ENCODE results near the gene PHRF1.

PHRF1 gene

DNA sequence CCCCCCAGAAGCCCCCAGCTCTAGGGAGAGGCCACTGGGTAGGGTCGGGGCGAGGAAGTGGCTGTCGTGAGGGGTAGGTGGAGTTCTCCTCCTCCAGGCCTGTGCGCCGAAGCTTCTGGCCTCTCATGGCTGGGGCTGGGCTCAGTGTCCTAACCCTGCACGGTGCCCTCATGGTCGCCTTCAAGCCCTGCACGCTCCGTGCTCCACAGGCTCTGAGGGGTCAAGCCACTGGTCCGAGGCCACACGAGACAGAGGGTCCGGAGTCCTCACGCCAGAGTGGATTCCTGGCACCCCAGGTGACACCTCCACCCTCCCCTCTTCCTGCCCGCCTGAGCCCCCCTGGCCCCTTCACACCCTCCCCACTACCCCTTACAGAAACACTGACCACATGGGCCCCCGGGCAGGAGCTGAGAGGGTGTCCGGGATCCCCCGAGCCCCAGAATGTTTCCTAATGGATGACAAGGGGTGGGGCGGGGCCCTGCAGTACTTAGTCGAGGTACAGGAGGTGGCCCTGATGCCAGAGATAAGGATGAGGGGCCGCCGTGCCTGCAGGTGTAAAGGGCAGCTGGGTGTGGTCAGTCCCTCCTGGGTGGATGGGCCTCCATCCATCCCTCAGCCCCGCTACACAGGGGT is 49.5 kb downstream of the PHRF1 start:
- H3K4me3 ChIP-seq (ENCODE audit: low read length) = no peak overlapping the region
- H3K27ac ChIP-seq (ENCODE audit: low read length) = no peak overlapping the region
- H3K36me3 ChIP-seq (replicated peaks; ENCODE audit: low read depth, low read length) = no peaks in the 10 kb centered on the region
- no peaks in the 10 kb centered on the region for H4K20me1 ChIP-seq (ENCODE audit: insufficient read depth, low read length)
- TF ChIP-seq EZH2phosphoT487 (IDR thresholded peaks at IDR 0.05; ENCODE audit: low read depth) = no peak
- TF ChIP-seq, protein P1, sequence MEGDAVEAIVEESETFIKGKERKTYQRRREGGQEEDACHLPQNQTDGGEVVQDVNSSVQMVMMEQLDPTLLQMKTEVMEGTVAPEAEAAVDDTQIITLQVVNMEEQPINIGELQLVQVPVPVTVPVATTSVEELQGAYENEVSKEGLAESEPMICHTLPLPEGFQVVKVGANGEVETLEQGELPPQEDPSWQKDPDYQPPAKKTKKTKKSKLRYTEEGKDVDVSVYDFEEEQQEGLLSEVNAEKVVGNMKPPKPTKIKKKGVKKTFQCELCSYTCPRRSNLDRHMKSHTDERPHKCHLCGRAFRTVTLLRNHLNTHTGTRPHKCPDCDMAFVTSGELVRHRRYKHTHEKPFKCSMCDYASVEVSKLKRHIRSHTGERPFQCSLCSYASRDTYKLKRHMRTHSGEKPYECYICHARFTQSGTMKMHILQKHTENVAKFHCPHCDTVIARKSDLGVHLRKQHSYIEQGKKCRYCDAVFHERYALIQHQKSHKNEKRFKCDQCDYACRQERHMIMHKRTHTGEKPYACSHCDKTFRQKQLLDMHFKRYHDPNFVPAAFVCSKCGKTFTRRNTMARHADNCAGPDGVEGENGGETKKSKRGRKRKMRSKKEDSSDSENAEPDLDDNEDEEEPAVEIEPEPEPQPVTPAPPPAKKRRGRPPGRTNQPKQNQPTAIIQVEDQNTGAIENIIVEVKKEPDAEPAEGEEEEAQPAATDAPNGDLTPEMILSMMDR (IDR thresholded peaks at IDR 0.05; ENCODE audit: low read depth, low read length) = no peak
- no peaks in the 10 kb centered on the region for H3K79me2 ChIP-seq (ENCODE audit: low read length)
- no peak overlapping the region for H3K9ac ChIP-seq (ENCODE audit: low read length)
- no peaks in the 10 kb centered on the region for H3K27me3 ChIP-seq (ENCODE audit: low read depth, low read length)
- H3K4me2 ChIP-seq (ENCODE audit: low read length) = no peak overlapping the region
- H2AFZ ChIP-seq (ENCODE audit: low read depth, low read length) = no peak overlapping the region
- H3K4me1 ChIP-seq (ENCODE audit: low read length) = peaks cover 23% of the 10 kb centered on the region
- no peaks in the 10 kb centered on the region for H3K9me3 ChIP-seq (ENCODE audit: insufficient read depth, low read length)

DNA sequence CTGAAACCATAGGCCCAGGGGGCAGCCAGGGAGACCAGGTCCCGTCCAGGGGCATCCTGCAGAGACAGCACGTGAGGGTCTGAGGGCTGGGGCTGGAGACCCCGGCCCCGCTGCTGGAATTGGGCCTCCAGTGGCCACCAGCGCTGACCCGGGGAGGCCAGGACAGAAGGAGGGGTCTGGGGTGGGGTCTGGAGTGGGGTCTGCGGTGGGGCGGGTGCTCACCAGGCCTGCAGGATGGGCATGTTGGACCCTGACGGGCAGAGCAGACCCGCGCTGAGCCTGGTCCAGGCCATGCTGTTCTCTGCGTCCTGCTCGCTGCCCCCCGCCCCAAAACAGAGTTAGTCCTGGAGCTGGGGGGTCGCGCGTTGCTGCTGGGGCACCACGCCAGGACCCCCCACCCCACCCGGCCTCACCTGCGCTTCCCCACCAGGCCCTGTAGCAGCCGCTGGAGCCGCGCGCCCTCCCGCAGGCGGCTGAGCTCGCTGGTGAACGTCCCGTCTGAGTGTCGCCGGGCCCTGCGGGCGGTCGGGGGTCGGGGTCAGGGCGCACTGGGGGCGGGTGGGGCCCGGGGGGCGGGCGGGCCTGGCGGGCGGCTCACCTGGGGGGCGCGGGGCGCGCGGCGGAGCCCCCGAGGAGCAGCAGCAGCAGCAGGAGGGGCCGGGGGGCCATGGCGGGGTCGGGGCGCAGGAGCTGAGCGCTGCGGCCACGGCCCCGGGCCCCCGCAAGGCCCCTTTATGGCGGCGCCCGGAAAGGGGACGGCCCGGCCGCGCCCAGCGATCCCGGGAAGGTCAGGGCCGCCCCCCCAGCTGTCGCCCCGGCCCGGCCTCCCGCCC is 50.4 kb downstream of the PHRF1 start, which contains the start of gene SCT:
TSS of gene SCT (minus strand) at position 707 of the 833 bp plus-strand sequence. CDS start at position 669, 38 bp downstream.
- Histone ChIP-seq H3K9ac (ENCODE audit: low read length) (no peak within 1 kb of the TSS), H3K27me3 (ENCODE audit: low read depth, low read length) (no peaks in the 10 kb centered on the region), H3K4me3 (ENCODE audit: low read length) (no peak within 1 kb of the TSS), H3K4me2 (ENCODE audit: low read length) (no peak within 1 kb of the TSS), H4K20me1 (ENCODE audit: insufficient read depth, low read length) (no peaks in the 10 kb centered on the region), H3K36me3 (replicated peaks; ENCODE audit: low read depth, low read length) (no peaks in the 10 kb centered on the region), H3K79me2 (ENCODE audit: low read length) (no peaks in the 10 kb centered on the region), H3K9me3 (ENCODE audit: insufficient read depth, low read length) (no peaks in the 10 kb centered on the region), H2AFZ (ENCODE audit: low read depth, low read length) (no peak within 1 kb of the TSS), H3K27ac (ENCODE audit: low read length) (no peak within 1 kb of the TSS), H3K4me1 (ENCODE audit: low read length) (peaks cover 27% of the 10 kb centered on the region)
- TF ChIP-seq, protein P1 (IDR thresholded peaks at IDR 0.05; ENCODE audit: low read depth, low read length) = no peak
- TF ChIP-seq EZH2phosphoT487 (IDR thresholded peaks at IDR 0.05; ENCODE audit: low read depth) = no peak

DNA sequence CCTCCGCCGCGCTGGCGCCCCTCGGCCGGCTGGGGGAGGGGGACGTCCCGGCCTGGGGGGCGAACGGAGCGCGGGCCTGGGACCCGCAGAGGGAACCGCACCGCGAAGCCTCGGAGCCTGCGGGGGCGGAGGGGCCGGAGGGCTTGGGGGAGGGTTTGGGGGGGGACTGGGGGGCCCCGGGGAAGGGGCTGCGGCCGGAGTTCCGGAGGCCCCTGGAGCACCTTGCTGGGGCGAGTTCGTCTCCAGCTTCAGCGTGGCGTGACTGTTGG is 51.0 kb downstream of the PHRF1 start:
- no peaks in the 10 kb centered on the region for H3K27me3 ChIP-seq (ENCODE audit: low read depth, low read length)
- H4K20me1 ChIP-seq (ENCODE audit: insufficient read depth, low read length) = no peaks in the 10 kb centered on the region
- no peaks in the 10 kb centered on the region for H3K79me2 ChIP-seq (ENCODE audit: low read length)
- H3K9me3 ChIP-seq (ENCODE audit: insufficient read depth, low read length) = no peaks in the 10 kb centered on the region
- no peak overlapping the region for H3K9ac ChIP-seq (ENCODE audit: low read length)
- H3K36me3 ChIP-seq (replicated peaks; ENCODE audit: low read depth, low read length) = no peaks in the 10 kb centered on the region
- no peak for TF ChIP-seq EZH2phosphoT487 (IDR thresholded peaks at IDR 0.05; ENCODE audit: low read depth)
- TF ChIP-seq, protein P1 (IDR thresholded peaks at IDR 0.05; ENCODE audit: low read depth, low read length) = no peak
- H3K27ac ChIP-seq (ENCODE audit: low read length) = no peak overlapping the region
- H3K4me1 ChIP-seq (ENCODE audit: low read length) = peaks cover 27% of the 10 kb centered on the region
- H3K4me3 ChIP-seq (ENCODE audit: low read length) = no peak overlapping the region
- H3K4me2 ChIP-seq (ENCODE audit: low read length) = no peak overlapping the region
- H2AFZ ChIP-seq (ENCODE audit: low read depth, low read length) = no peak overlapping the region

- Histone ChIP-seq H3K4me3 (ENCODE audit: low read length) (no peak overlapping the region), H3K9ac (ENCODE audit: low read length) (no peak overlapping the region)
Measured at GRCh38 chr11:628056-628455, 51.8 kb downstream of the PHRF1 start.

More at GRCh38 chr11:628056-628455, 51.8 kb downstream of the PHRF1 start:
- no peaks in the 10 kb centered on the region for H3K27me3 ChIP-seq (ENCODE audit: low read depth, low read length)
- H3K4me1 ChIP-seq (ENCODE audit: low read length) = peaks cover 27% of the 10 kb centered on the region
- H3K9me3 ChIP-seq (ENCODE audit: insufficient read depth, low read length) = no peaks in the 10 kb centered on the region
- no peaks in the 10 kb centered on the region for H4K20me1 ChIP-seq (ENCODE audit: insufficient read depth, low read length)
- 0 out of 2 replicates have a peak overlapping the region, but pooled peaks have one; percentile 59 for H3K4me2 ChIP-seq (ENCODE audit: low read length)
- H2AFZ ChIP-seq (ENCODE audit: low read depth, low read length) = no peak overlapping the region
- H3K79me2 ChIP-seq (ENCODE audit: low read length) = no peaks in the 10 kb centered on the region
- no peaks in the 10 kb centered on the region for H3K36me3 ChIP-seq (replicated peaks; ENCODE audit: low read depth, low read length)
- H3K27ac ChIP-seq (ENCODE audit: low read length) = no peak overlapping the region
- TF ChIP-seq, protein P1 (IDR thresholded peaks at IDR 0.05; ENCODE audit: low read depth, low read length) = no peak
- TF ChIP-seq EZH2phosphoT487 (IDR thresholded peaks at IDR 0.05; ENCODE audit: low read depth) = no peak

All from OCI-LY3 (cell line).